GM19395 (cell line): ENCODE measurements around the gene C7orf25.
"Not testable (repeated sequence)": the region's sequence is repeated elsewhere in the genome, so short reads cannot be mapped to it uniquely, and the experiment has no call there.

ENCODE experiments used
- ATAC-seq: cut with Tn5 transposase; IDR thresholded peaks from one replicate; pipeline ENCODE4 v1.9.1; 2021; ENCODE audit warnings: mild to moderate bottlenecking, moderate library complexity; ENCODE audit not compliant: unreplicated experiment

The C7orf25 gene

GRCh38 chr7:42930889-42931288 is 19.0 kb upstream of the C7orf25 start:
- no peak for ATAC-seq

GRCh38 chr7:42929449-42929848 is 17.6 kb upstream of the C7orf25 start:
- no peak for ATAC-seq

GRCh38 chr7:42928754-42929153 is 16.9 kb upstream of the C7orf25 start:
- no peak for ATAC-seq

- ATAC-seq = no peak
These were observed 14.3 kb upstream of the C7orf25 start for GRCh38 chr7:42926204-42926603.

GRCh38 chr7:42925630-42926029 is 13.8 kb upstream of the C7orf25 start:
- ATAC-seq = no peak

GRCh38 chr7:42924223-42924838 is 12.5 kb upstream of the C7orf25 start:
- no peak for ATAC-seq

GRCh38 chr7:42922017-42922753 is 10.3 kb upstream of the C7orf25 start:
- no peak for ATAC-seq

GRCh38 chr7:42915356-42915755 is 3.5 kb upstream of the C7orf25 start:
- ATAC-seq = no peak

GRCh38 chr7:42914421-42915045 is 2.7 kb upstream of the C7orf25 start:
- no peak for ATAC-seq

GRCh38 chr7:42914009-42914408 is 2.1 kb upstream of the C7orf25 start:
- ATAC-seq = no peak

GRCh38 chr7:42913591-42913990 is 1.7 kb upstream of the C7orf25 start:
- ATAC-seq = no peak

- ATAC-seq = no peak
These were observed 1.6 kb downstream of the C7orf25 start for GRCh38 chr7:42910306-42910705.

- no peak for ATAC-seq
These were observed 4.6 kb downstream of the C7orf25 start for GRCh38 chr7:42907316-42907715.

GRCh38 chr7:42906181-42906580 is 5.7 kb downstream of the C7orf25 start:
- no peak for ATAC-seq

- ATAC-seq = no peak
These were observed 9.5 kb downstream of the C7orf25 start for GRCh38 chr7:42902331-42902730.

GRCh38 chr7:42900842-42901241 is 11.0 kb downstream of the C7orf25 start:
- no peak for ATAC-seq

GRCh38 chr7:42893346-42894240 is 18.3 kb downstream of the C7orf25 start:
- ATAC-seq = no peak

GRCh38 chr7:42886893-42887505 is 24.9 kb downstream of the C7orf25 start:
- ATAC-seq = no peak

- ATAC-seq = no peak
These were observed 25.7 kb downstream of the C7orf25 start for GRCh38 chr7:42886129-42886528.

- ATAC-seq = not testable (repeated sequence)
These were observed 26.7 kb downstream of the C7orf25 start for GRCh38 chr7:42885183-42885582.

- no peak for ATAC-seq
These were observed 27.9 kb downstream of the C7orf25 start for GRCh38 chr7:42883950-42884349.
